Effector memory CD4-positive, alpha-beta T cell (primary cell): ENCODE results near the gene PRLH.

Experiments
- DNase-seq, 3 donors: peaks; one replicate each; pipeline ENCODE4 v3.0.0-alpha.2; 2020
- H3K27ac ChIP-seq: 2 replicates; pipeline ENCODE4 v1.7.0; 2013; ENCODE audit warnings: mild to moderate bottlenecking, low read length, moderate library complexity; ENCODE audit not compliant: insufficient read depth, poor library complexity, severe bottlenecking
- H3K27me3 ChIP-seq: replicated peaks from 2 replicates; pipeline ENCODE4 v1.7.0; 2013; ENCODE audit warnings: mild to moderate bottlenecking, low read length; ENCODE audit not compliant: insufficient read depth, control insufficient read depth, poor library complexity, severe bottlenecking
- H3K36me3 ChIP-seq: 2 replicates; pipeline ENCODE4 v1.7.0; 2013; ENCODE audit warnings: mild to moderate bottlenecking, low read length, moderate library complexity; ENCODE audit not compliant: control insufficient read depth, insufficient read depth
- H3K4me1 ChIP-seq: 2 replicates; pipeline ENCODE4 v1.7.0; 2013; ENCODE audit warnings: low read length, mild to moderate bottlenecking; ENCODE audit not compliant: control insufficient read depth, insufficient read depth, poor library complexity, severe bottlenecking
- H3K4me3 ChIP-seq: 2 replicates; pipeline ENCODE4 v1.7.0; 2013; ENCODE audit warnings: low read length, low read depth, mild to moderate bottlenecking; ENCODE audit not compliant: insufficient read depth, poor library complexity, severe bottlenecking
- H3K9me3 ChIP-seq: 2 replicates; pipeline ENCODE4 v1.7.0; 2013; ENCODE audit warnings: mild to moderate bottlenecking, low read length, moderate library complexity; ENCODE audit not compliant: control insufficient read depth

The PRLH gene

DNA sequence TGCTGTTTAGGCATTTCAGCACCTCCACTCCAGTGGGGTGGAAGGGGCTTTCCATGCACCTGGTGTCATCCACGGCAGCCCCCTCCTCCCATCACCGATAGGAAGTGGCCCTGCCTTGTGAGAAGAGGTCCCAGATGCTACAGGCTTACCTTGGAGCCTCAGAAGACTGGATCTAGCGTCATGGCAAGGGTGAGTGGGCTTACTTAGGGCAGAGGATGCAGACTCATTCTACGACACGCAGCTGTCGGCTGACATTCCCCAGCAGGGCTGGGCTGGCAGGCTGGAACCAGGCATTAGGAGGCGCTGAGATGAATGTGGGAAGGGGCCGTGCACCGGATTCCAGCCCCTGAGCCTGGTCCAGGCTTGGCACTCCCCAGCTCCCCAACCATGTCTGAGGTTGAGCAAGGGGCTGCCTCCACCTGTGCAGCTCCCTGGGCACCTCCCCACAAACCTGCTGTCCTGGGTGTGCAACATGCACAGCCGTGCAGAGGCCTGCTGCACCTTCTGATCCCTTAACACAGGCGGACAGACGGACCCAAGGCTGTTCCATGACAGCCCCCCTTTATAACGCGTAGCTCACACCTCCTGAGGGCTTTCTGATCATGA, 1.7 kb upstream of the PRLH start:
- DNase-seq = no peak
- no peaks in the 10 kb centered on the region for H3K27me3 ChIP-seq
- H3K4me3 ChIP-seq = no peak overlapping the region
- H3K9me3 ChIP-seq = no peaks in the 10 kb centered on the region
- H3K36me3 ChIP-seq = no peaks in the 10 kb centered on the region
- no peaks in the 10 kb centered on the region for H3K4me1 ChIP-seq
- no peak overlapping the region for H3K27ac ChIP-seq

DNA sequence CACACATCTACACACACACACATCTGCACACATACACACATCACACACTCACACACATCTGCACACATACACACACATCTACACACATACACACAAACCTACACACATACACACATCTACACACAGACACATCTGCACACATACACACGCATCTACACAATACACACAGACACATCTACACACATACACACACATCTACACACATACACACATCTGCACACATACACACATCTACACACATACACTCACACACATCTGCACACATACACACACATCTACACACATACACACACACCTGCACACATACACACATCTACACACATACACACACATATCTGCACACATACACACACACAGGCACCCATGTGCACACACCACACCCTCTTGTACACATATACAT, 400 bp upstream of the PRLH start:
- Histone ChIP-seq H3K4me3 (no peak overlapping the region), H3K27me3 (no peaks in the 10 kb centered on the region), H3K27ac (no peak overlapping the region), H3K4me1 (no peaks in the 10 kb centered on the region), H3K9me3 (no peaks in the 10 kb centered on the region), H3K36me3 (no peaks in the 10 kb centered on the region)
- no peak for DNase-seq

DNA sequence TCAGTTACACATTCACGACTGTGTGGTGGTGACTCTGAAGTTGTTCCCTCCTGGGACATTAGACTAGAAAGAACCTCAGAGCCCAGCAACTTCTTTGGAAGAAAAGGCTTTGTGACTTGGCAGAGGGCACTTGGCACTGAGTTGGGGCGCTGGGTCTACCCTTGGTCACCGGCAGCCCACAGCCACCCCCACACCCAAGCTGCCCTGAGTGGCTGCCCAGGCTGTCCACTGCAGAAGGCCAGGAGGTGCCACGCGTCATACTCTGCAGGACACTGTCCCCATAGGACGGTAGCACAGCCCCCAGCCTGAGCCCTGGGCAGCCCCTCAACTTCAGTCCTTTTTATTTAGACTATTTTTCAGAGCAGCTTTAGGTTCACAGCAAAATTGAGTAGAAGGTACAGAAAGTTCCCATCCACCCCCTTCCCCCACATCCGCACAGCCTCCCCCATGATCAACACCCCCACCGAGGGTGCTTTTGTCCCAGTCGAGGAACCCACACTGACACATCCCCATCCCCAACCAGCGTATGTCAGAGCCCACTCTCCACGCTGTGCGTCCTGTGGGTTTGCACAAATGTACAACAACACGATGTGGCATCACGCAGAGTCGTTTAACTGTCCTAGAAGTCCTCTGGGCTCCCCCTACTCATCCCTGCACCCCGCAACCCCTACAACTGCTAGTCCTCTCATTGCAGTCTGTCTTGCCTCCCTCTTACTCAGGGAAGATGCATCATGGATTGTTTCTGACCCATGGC, 1.1 kb downstream of the PRLH start:
- Histone ChIP-seq H3K4me3 (no peak overlapping the region), H3K9me3 (no peaks in the 10 kb centered on the region), H3K36me3 (no peaks in the 10 kb centered on the region), H3K27me3 (no peaks in the 10 kb centered on the region), H3K4me1 (peaks cover 6% of the 10 kb centered on the region), H3K27ac (no peak overlapping the region)
- no peak for DNase-seq

DNA sequence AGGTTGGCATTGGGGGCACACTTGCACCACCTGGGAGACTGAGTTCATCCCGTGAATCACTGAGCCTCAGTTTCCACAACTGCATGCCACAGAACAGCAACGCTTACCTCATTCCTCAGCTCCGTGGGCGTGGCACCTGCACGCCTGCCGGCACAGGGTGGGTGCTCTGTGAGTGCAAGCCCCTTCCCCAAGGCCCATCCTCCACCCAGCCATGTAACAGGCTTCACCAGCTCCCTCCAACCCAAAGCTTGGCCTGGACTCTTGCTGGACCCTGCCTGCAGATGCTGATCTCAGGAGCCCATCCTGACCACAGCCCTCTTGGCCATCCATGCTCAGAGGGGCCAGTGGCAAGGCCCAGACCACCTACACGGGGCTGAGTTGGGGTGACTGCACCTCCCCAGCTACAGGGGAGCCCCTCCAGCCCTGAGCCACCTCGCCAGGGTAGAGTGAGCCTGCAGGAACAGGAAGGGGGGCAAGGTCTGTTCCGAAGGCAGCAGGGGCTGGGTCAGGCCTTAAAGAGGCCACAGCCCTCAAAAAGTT, 1.8 kb downstream of the PRLH start:
- Histone ChIP-seq H3K27ac (no peak overlapping the region), H3K9me3 (no peaks in the 10 kb centered on the region), H3K4me1 (peaks cover 6% of the 10 kb centered on the region), H3K27me3 (no peaks in the 10 kb centered on the region), H3K36me3 (no peaks in the 10 kb centered on the region), H3K4me3 (no peak overlapping the region)
- DNase-seq = no peak

DNA sequence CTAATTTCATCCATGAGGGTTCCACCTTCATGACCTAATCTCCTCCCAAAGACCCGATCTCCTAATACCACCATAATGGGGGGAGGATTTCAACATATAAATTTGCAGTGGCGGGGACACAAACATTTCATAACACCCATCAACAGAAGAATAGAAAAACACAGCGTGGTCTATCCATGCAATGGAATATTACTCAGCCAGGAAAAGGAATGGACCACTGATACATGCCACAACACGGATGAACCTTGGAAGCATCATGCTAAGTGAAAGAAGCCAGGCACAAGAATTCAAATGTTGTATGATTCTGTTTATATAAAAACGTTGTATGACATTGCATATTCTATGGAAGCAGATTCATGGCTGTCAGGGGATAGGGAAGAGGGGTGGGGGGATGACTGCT, 2.7 kb downstream of the PRLH start:
- Histone ChIP-seq H3K9me3 (no peaks in the 10 kb centered on the region), H3K4me1 (peaks cover 6% of the 10 kb centered on the region), H3K27me3 (no peaks in the 10 kb centered on the region), H3K27ac (no peak overlapping the region), H3K4me3 (no peak overlapping the region), H3K36me3 (no peaks in the 10 kb centered on the region)
- no peak for DNase-seq

DNA sequence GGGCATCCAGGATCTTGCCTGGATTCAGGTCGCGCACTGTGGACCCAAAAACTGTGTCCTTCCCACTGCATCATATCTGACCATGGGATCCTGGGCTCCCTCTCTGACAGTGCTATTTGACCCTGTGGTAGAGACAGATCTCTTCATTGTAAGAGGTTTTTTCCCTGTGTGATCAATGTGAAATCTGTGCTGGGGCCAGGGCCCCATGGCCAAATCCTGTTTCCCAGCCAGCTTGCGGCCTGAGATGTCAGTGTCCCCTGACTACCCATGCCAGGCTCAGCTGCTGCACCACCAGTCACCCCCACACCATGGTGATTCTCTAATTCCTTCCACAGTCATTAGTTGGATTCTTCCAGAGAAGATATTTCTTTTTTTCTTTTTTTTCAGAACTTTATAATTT, 3.5 kb downstream of the PRLH start:
- H3K4me3 ChIP-seq = no peak overlapping the region
- H3K36me3 ChIP-seq = no peaks in the 10 kb centered on the region
- H3K27me3 ChIP-seq = no peaks in the 10 kb centered on the region
- no peaks in the 10 kb centered on the region for H3K9me3 ChIP-seq
- H3K4me1 ChIP-seq = peaks cover 6% of the 10 kb centered on the region
- DNase-seq = no peak
- no peak overlapping the region for H3K27ac ChIP-seq

DNA sequence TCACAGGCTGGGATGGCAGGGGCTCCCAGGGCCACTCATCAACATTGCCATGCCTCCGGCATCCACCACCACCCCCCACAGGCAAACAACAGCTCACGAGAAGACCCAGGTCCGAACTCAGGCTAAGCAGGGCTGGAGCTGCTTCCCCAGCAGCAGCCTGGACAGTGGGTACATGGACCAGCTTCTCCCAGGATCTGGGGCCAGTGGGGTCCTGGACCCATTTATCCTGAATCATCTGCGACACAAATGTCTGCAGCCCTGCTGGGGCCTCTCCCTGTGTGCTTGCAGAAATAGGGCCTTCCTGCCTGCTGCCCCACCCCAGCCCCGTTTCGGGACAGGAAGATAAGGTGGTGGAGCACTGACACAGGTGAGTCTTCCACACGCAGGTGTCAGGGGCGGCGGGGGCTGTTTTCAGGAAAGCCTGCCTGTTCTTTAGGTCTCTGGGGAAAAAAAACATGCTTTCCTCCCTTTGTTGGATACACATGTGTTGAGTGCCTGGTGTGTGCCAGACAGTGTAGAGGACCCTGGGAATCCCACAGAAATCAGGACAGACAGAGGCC, 4.5 kb downstream of the PRLH start:
- no peak for DNase-seq
- no peak overlapping the region for H3K27ac ChIP-seq
- H3K36me3 ChIP-seq = no peaks in the 10 kb centered on the region
- no peaks in the 10 kb centered on the region for H3K27me3 ChIP-seq
- H3K9me3 ChIP-seq = no peaks in the 10 kb centered on the region
- peaks cover 6% of the 10 kb centered on the region for H3K4me1 ChIP-seq
- no peak overlapping the region for H3K4me3 ChIP-seq

DNA sequence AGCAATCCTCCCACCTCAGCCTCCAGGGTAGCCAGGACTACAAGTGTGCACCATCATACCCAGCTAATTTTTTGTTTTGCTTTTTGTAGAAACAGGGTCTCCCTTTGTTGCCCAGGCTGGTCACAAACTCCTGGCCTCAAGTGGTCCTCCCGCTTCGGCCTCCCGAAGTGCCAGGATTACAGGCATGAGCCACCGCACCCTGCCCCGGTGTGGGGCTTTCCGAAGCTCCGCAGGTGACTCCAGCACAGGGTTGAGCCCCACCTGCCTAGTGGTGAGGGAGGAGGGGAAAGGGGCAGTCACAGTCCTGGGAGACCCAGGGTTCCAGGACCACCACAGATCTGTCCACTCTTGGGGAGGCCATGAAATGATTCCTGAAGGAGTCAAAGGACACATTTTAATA, 5.2 kb downstream of the PRLH start:
- Histone ChIP-seq H3K27me3 (no peaks in the 10 kb centered on the region), H3K4me1 (peaks cover 6% of the 10 kb centered on the region), H3K27ac (no peak overlapping the region), H3K4me3 (no peak overlapping the region), H3K9me3 (no peaks in the 10 kb centered on the region), H3K36me3 (no peaks in the 10 kb centered on the region)
- no peak for DNase-seq

DNA sequence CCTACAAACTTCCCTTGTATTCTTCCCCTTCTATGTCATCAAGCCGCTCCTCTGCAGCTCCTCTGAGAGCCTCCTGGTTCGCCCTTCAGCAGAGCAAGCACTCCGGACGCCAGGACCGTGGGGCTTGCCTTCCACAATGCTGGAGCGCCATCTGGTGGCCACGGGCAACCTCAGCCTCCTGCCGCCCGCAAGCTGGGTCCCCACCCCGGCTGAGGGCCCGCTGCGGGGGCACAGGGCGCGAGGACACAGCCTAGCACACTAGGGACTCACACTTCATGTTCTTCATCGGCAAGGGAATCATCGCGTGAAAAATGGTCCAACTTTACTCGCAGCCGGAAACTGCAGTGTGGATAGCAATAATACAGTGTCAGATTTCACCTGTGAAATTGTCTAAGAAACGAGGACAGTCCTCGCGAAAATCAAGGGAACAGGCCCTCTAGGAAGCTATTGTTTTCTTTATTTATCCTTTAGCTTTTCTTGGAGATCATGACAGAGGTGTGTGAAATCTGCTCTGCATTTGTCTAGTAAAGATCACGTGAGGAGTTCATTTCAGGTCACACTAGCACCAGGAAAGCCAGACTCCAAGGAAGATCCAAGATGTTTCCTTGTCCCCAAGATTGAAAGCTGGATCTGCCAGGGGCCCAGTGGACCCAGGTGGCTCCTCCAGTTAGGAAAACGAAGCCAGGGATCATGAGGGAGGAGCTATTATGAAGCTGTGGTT, 5.8 kb downstream of the PRLH start:
- Histone ChIP-seq H3K9me3 (no peaks in the 10 kb centered on the region), H3K27me3 (no peaks in the 10 kb centered on the region), H3K27ac (no peak overlapping the region), H3K4me1 (peaks cover 6% of the 10 kb centered on the region), H3K36me3 (no peaks in the 10 kb centered on the region), H3K4me3 (no peak overlapping the region)
- DNase-seq = peak; percentile 53 to 73 (median 58)

DNA sequence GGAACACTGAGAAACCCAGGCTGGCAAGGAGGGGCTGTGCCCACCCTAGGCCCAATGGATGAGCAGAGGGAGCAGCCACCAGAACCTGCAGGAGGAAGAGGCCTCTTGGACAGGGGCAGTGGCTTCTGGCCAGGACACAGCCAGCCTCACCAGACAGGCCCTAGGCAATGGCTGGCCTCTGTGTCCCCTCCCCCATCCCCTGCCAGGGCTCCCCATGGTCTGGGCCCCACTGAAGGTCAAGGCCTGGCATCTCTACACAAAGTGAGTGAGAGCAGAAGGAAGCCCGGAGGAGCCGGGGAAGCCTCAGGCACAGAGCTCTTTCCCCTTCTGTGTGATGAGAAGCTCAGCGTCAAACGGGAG, 6.3 kb downstream of the PRLH start:
- DNase-seq = no peak
- Histone ChIP-seq H3K4me1 (peaks cover 6% of the 10 kb centered on the region), H3K27me3 (no peaks in the 10 kb centered on the region), H3K27ac (no peak overlapping the region), H3K9me3 (no peaks in the 10 kb centered on the region), H3K36me3 (no peaks in the 10 kb centered on the region), H3K4me3 (no peak overlapping the region)
